Esophagus mucosa (tissue), 1 donor: ENCODE results near the gene HYI. TPM values are rescaled to one million over a fixed set of nuclear protein-coding genes. Genes with fewer than 3 reads are reported as not detected.
"Not testable (repeated sequence)": the region's sequence is repeated elsewhere in the genome, so short reads cannot be mapped to it uniquely, and the experiment has no call there.

Experiments
- ATAC-seq: fragments of 200-7000 bp; cut with Tn5 transposase; one replicate; pipeline ENCODE4 v1.9.1; 2020
- total RNA-seq: library from RNA; stranded (reverse); gene quantifications from one replicate; pipeline ENCODE4 v1.2.4, GENCODE V29; 2023
- donor health status: DM: yes; HTN: yes; CAD: no.

Gene HYI
- total RNA-seq, 1 donor from 2014 or later: 8.6 TPM

DNA sequence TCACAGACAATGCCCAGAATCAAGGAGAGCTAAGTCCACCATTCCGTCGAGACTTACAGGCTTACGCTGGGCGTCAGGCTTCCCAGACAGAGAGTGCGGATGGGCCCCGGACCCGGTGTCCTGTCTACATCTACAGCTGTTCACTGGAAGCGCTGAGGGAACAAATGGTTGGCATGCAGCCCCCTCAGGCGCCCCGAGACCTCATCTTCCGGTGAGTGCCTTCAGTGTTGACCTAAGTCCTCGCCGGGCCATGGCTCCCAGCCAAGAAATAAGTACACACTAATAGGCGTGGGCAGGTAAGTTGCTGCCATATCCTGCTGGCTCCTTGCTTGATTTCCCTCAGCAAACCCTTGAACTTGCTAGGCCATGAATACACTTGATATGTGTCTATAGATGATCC is 26.2 kb downstream of the HYI start:
- ATAC-seq: no peak

DNA sequence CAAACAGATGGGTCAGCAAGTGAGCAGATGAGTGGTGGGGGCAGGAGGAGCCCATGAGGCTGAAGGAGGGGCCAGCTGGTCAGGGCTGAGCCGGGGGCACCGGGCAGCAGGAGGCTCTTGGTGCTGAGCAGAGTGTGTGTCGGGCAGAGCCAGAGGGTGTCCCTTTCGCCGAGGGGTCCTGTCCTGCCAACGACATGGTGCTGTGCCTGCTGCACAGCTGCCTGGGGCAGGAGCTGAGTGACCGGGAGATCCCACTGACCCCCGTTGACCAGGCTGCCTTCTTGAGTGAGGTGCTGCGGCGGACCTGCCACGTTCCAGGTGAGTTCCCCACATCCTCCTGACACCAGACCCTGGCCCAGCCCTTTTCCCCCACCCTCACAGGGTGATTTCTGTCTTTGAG is 27.5 kb downstream of the HYI start:
- no peak for ATAC-seq

DNA sequence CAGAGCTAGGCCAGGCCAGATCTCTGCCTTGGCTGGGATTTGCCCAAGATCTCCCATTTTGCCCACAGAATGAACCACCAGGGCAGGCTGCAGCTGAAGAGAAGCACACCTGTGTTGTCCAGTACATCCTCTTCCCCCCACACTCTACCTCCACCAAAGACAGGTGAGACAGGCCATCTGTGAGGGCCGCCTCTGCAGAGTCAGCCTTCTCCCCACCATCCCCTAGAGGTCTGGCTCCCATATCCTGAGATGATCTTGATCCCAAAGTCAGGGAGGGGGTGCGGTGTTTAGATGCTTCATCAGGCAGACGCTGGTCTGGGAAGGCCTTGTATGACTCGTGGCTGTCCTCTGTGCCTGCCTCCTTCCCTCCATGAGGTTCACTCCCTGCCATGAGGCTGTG is 28.7 kb downstream of the HYI start:
- no peak for ATAC-seq

DNA sequence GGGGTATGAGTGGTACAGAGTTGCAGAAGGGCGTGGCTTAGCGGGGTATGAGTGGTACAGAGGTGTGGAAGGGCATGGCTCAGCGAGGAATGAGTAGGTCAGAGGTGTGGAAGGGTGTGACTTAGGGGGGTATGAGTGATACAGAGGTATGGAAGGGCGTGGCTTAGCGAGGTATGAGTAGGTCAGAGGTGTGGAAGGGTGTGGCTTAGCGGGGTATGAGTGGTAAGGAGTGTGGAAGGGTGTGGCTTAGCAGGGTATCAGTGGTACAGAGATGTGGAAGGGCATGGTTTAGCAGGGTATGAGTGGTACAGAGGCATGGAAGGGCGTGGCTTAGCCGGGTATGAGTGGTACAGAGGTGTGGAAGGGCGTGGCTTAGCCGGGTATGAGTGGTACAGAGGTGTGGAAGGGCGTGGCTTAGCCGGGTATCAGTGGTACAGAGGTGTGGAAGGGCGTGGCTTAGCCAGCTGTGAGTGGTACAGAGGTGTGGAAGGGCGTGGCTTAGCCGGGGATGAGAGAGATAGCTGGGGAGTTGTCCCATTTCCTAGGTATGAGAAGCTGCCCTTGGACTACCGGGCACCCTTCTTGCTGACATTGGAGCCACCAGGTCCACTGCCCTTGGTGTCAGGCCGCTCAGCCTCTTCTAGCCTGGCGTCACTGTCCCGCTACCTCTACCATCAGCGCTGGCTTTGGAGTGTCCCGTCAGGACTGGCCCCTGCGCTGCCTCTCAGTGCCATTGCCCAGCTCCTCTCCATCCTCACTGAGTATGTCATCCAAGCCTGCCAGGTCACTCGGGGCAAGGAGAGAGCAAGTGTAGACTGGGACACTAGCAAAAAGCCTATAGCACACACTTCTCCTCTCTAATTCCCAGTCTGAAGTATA is 29.8 kb downstream of the HYI start:
- ATAC-seq: peak; percentile 78

DNA sequence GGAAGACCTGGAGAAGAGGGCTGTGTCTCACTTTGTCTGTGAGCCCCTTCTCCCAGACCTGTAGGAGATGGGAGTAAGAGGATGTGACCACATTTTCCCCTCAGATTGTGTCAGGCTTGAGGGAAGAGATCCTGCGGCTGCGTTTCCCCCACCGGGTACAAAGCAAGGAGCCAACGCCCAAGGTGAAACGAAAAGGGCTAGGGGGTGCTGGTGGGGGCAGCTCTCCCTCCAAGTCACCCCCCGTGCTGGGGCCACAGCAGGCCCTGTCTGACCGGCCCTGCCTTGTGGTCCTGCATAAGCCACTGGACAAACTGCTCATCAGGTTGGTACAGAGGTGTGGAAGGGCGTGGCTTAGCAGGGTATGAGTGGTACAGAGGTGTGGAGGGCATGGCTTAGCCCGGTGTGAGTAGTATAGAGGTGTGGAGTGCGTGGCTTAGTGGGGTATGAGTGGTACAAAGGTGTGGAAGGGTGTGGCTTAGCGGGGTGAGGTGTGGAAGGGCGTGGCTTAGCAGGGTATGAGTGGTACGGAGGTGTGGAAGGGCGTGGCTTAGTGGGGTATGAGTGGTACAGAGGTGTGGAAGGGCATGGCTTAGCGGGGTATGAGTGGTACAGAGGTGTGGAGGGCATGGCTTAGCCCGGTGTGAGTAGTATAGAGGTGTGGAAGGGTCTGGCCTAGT is 30.6 kb downstream of the HYI start:
- ATAC-seq: peak; percentile 63

DNA sequence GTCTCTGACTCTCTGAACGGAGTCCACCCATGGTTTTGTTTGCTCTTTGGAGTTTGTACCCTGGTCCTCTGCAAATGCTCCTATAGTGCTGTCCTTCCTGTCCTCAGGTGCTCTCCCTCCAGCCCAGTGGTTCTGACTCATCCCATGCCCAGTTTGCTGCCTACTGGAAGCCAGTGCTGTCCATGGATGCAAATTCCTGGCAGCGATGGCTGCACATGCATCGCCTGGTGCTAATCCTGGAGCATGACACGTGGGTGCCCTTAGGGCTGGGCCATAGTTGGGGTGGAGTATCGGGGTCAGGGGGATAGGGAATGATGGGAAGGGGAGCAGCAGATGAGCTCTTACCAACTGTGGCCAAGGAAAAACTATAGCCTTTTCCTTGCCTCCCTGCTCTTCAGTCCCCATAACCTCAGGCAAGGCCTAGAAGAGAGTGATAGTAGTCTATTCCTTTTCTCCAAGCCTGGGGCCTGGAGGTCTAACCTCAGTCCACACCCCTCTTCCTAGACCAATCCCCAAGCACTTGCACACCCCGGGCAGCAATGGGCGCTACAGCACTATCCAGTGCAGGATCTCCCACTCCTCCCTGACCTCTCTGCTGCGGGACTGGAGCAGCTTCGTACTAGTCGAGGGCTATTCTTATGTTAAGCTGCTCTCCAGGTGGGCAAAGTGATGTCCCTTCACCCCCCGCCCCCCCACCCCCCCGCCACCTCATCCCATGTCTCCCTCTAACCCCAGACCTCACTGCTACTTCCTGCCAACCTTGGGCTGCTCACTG is 31.6 kb downstream of the HYI start:
- no peak for ATAC-seq

DNA sequence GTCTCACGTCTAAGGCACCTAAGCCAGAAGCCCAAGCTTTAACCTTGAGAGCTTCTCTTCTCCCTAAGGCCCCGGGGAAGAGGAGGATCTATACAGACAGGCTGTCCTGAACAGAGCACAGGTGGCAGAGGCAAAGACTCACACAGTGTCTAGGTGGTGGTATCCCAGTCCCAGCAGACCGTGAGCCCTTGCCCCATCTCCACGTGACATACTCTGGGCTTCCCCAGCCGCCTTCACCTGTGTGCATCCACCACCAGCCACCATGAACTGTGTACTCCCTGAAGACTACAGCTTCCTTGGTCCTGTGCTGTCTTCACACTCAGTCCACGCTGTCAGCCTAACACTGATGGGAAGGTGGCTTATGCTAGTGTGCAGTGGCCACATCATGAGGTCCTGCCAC is 32.3 kb downstream of the HYI start:
- no peak for ATAC-seq

DNA sequence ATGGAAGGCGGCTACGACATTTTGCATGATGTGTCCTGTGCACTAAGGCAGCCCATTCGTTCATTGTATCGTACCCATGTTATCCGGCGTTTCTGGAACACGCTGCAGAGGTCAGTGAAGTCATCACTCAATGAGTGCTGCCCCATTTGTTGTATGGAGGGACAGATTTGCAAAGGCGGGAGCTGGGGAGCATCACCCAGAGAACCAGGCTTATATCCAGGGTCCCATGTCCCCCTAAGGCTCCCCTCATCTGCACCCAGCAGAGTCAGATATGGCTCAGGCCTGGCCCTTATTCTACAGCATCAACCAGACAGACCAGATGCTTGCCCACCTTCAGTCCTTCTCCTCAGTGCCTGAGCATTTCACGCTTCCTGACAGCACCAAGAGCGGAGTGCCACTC is 32.9 kb downstream of the HYI start:
- no peak for ATAC-seq

DNA sequence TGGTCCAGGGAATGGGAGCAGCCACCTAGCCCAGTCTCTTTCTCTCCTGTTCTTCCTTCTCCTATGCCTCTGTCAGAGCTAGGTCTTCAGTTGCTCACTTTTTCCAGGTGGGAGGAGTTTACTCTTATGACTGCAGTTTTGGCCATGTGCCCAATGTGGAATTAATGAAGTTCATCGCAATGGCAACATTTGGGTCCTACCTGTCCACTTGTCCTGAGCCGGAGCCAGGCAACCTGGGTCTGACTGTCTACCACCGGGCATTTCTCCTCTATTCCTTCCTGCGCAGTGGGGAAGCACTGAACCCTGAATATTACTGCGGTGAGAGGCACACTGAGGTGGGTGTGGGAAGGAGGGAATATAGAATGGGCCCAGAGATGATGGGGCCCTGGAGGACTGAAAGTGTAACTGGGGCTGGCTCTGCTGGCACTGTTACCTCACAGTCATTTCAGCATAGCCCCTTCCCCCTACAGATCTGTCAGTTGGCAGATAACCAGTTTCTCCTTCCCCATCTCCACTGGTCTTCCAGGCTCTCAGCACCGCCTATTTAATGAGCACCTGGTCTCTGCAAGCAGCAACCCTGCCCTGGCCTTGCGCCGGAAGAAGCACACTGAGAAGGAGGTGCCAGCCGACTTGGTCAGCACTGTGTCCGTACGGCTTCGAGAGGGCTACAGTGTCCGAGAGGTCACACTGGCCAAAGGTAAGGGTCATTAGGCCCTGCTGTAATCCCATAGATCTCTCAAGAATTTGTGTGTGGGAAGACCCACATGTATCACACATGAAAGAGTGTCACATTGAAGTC is 33.9 kb downstream of the HYI start:
- ATAC-seq: no peak

DNA sequence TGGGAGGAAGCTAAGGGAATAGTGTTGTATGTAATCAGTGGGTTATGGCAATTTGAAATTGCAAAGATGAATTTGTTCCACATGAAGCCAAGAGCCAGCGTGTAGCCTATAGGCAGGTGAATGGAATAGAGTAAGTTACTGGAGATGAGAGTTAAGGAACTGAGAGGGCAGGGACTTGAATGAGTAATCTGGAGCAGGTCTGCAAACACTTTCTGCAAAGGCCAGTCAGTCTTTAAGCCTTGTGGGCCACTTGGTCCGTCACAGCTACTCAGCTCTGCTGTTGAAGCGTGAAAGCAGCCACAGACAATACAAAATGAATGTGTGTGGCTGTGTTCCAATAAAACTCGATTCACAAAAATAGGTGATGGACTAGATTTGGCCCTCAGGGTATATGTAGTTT is 34.9 kb downstream of the HYI start:
- ATAC-seq: peak; percentile 28

DNA sequence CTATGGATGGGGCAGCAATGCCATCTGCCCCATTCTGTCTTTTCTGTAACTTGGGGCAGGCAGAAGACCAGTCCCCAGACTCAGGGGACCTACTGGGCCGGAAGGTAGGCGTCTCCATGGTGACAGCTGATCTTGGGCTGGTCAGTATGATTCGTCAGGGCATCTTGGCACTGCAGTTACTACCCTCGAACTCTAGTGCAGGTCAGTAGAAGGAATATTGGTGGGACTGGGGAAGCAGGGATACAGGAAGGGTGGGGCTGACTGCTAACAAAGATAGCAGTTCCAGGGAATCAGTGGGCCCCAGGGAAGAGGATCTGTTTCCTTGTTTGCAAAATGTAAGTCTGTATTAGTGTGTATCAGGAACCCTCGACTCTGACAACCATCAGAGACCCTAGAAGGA is 37.8 kb downstream of the HYI start:
- peak; percentile 7 for ATAC-seq

DNA sequence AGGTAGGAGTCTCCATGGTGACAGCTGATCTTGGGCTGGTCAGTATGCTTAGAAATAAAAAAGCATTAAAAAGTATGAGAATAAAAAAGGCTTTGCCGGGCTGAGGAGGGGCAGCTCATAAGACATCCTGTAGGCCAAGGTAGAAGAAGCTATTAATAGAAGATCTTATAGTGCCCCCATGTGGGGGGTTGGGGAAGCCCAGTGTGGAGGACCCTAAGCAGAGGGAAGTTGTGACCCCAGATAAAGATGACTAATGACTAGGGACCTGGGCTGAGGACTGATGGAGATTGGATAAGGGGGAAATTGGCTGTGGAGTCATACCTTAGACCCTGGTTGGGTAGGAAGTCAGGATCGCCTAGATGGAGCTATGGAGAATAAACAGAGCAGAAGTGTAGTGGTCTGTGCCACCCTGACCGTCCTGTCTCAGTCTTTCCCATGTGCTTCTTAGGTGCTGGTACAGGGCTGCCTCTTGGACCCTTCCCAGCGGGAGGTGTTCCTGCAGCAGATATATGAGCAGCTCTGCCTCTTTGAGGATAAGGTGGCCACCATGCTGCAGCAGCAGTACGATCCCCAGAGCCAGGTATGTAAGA is 39.0 kb downstream of the HYI start:
- peak; percentile 70 for ATAC-seq

DNA sequence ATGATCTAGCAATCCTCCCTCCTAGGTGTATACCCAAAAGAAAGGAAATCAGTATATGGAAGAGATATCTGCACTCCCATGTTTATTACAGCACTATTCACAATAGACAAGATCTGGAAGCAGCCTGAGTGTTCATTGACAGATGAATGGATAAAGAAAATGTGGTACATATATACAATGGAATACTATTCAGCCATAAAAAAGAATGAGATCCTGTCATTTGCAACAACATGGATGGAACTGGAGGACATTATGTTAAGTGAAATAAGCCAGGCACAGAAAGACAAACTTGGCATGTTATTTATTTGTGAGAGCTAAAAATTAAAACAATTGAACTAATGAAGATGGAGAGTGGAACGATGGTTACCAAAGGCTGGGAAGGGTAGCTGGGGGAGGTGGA is 40.3 kb downstream of the HYI start:
- ATAC-seq: not testable (repeated sequence)

DNA sequence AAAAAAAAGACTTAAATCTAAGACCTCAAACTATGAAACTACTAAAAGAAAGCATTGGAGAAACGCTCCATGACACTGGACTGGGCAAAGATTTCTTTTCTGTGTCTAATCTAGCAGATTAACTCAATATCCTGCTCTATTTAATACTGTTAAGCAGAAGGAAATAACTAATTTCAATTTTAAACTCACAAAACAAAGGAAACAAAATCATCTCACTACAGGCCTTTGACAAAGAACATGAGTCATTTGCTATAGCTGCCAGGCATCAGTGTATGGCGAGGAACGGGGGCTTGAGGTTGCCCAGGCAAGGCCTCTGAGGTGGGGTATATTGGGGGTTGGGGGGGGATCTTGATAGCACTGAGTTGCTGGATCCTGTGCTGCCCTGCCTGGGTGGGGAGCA is 43.2 kb downstream of the HYI start:
- peak; percentile 40 for ATAC-seq

DNA sequence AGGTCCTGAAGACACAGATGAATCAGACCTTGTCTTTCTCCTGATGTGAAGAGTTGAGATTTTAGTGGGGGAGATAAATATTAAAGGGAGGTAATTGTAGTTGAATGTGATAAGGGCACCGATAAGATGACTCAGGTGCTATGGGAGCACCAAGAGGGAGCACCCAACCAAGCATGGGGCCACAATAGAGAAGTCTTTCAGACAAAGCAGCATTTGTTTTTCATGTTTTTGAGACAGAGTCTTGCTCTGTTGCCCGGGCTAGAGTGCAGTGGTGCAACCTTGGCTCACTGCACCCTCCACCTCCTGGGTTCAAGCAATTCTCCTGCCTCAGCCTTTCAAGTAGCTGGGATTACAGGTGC is 47.9 kb downstream of the HYI start:
- no peak for ATAC-seq

DNA sequence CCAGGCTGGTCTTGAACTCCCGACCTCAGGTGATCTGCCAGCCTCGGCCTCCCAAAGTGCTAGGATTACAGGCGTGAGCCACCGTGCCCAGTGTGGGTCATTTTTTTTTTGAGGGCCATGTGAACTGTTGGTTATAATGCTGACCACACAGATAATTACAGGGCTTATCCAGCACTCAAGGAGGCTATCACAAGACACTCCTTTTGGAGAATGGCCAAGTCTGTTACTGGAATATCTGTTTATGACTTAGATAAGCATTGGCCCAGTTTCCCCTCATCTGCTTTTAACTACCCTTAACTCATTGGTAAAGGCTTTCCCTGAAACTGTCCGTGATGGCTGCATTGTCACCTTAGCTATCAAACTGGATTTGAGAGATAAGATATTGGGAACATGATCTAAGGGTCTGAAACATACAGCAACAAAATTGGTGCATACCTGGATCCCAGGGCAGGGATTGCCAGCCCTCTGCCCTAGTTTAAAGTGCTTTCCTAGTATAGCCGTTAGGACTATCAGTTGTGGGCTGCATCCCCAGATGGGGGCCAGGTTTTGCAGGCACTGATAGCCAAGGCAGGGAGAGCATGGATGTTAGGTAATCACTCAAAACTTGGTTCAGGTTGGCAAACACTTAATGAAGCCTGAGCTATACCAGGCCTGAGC is 48.4 kb downstream of the HYI start:
- no peak for ATAC-seq

DNA sequence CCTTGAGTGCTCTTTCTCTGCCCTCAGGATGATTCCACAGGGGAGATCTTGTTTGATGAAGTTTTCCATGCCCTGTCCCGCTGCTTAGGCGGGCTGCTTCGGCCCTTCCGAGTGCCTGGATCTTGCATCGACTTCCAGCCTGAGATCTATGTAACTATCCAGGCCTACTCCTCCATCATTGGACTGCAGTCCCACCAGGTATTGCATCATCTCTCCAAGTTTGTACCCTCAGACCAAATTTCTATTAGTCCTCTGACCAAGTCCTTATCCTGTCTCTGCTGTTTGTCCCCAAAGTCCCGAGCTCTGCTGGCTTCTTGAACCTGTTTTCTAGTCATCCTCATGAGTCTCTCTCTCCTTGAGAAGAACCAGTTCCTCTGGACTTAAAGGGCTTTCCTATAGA is 49.4 kb downstream of the HYI start:
- ATAC-seq: no peak

DNA sequence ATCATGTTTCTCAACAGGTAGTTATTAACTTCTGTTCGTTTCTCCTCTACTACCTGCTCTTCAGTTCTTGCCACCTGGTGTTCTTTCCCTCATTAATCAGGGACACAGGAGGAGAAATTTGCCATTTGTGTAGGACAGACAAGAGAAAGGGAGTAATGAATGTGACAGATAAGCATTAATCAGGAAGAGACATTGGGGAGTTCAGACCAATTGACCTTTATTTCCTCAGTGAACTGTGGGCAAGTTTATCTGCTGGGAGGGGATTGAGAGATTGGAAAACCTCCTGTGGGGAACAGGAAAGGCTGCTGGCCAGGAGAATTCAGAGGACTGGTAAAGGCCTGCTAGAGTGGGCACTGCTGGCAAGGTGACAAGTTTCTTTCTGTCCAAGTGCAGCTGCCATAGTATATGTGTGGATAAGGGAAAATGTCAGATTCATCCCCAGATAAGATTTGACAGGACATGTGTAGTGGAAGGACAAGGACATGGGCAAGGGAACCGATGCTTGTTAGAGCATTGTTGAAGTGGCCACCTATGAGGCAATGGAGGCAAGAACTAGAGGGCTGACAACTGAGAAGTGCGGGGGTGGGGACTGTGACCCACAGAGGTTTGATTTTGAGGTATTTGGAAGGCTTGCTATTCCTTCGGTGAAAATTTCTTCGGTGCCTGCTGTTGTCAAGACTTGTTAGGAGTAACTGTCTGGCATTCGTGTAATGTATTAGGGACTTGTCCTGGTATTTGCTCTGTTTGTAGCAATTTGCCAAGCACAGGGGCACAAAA is 51.5 kb downstream of the HYI start:
- no peak for ATAC-seq
